ENCODE data around the gene WNK1.

Gene WNK1

GRCh38 chr12:777550-778047 lies 25.2 kb downstream of the WNK1 start:
- TF ChIP-seq, protein P1, sequence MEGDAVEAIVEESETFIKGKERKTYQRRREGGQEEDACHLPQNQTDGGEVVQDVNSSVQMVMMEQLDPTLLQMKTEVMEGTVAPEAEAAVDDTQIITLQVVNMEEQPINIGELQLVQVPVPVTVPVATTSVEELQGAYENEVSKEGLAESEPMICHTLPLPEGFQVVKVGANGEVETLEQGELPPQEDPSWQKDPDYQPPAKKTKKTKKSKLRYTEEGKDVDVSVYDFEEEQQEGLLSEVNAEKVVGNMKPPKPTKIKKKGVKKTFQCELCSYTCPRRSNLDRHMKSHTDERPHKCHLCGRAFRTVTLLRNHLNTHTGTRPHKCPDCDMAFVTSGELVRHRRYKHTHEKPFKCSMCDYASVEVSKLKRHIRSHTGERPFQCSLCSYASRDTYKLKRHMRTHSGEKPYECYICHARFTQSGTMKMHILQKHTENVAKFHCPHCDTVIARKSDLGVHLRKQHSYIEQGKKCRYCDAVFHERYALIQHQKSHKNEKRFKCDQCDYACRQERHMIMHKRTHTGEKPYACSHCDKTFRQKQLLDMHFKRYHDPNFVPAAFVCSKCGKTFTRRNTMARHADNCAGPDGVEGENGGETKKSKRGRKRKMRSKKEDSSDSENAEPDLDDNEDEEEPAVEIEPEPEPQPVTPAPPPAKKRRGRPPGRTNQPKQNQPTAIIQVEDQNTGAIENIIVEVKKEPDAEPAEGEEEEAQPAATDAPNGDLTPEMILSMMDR (IDR thresholded peaks at IDR 0.05; ENCODE audit: insufficient read depth, low read length, poor library complexity, severe bottlenecking), result no peak
- DNase-seq (ENCODE audit: extremely low read depth, insufficient read length), result no peak
- Histone ChIP-seq H3K36me3 (ENCODE audit: control insufficient read depth, insufficient read depth, low read length) (peaks cover 1% of the 10 kb centered on the region; the same call in 1 of the 2 replicates), H3K27me3 (replicated peaks; ENCODE audit: control insufficient read depth, insufficient read depth, low read length) (no peaks in the 10 kb centered on the region), H3K4me3 (replicated peaks; ENCODE audit: low read depth, low read length) (no peak overlapping the region)

DNA sequence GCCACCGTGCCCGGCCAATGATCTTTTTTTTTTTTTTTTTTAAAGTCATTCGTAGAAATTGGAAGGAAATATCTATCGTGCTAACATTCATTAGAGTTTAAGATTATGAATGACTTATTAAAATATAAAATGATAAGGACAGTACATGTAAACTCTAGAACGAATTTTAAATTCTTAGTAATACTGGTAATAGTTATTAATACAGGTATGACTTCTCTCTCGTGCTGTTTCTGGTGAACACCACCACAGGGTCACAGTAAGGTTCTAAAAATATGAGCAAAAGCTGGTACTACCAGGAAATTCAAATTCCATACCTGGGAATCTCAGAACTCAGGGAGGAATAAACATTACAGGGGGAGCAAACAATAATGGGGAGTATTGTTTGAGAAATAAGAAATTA lies 26.2 kb downstream of the WNK1 start:
- peaks cover 1% of the 10 kb centered on the region; the same call in 1 of the 2 replicates for H3K36me3 ChIP-seq (ENCODE audit: control insufficient read depth, insufficient read depth, low read length)
- H3K4me3 ChIP-seq (replicated peaks; ENCODE audit: low read depth, low read length), result no peak overlapping the region; the same call in 1 of the 2 replicates
- TF ChIP-seq, protein P1 (IDR thresholded peaks at IDR 0.05; ENCODE audit: insufficient read depth, low read length, poor library complexity, severe bottlenecking), result no peak
- H3K27me3 ChIP-seq (replicated peaks; ENCODE audit: control insufficient read depth, insufficient read depth, low read length), result no peaks in the 10 kb centered on the region
- DNase-seq (ENCODE audit: extremely low read depth, insufficient read length), result no peak

GRCh38 chr12:779745-780734 lies 27.7 kb downstream of the WNK1 start:
- no peaks in the 10 kb centered on the region for H3K27me3 ChIP-seq (replicated peaks; ENCODE audit: control insufficient read depth, insufficient read depth, low read length)
- TF ChIP-seq, protein P1 (IDR thresholded peaks at IDR 0.05; ENCODE audit: insufficient read depth, low read length, poor library complexity, severe bottlenecking), result no peak
- H3K36me3 ChIP-seq (ENCODE audit: control insufficient read depth, insufficient read depth, low read length), result peaks cover 1% of the 10 kb centered on the region; the same call in 1 of the 2 replicates
- H3K4me3 ChIP-seq (replicated peaks; ENCODE audit: low read depth, low read length), result no peak overlapping the region
- DNase-seq (ENCODE audit: extremely low read depth, insufficient read length), result no peak

DNA sequence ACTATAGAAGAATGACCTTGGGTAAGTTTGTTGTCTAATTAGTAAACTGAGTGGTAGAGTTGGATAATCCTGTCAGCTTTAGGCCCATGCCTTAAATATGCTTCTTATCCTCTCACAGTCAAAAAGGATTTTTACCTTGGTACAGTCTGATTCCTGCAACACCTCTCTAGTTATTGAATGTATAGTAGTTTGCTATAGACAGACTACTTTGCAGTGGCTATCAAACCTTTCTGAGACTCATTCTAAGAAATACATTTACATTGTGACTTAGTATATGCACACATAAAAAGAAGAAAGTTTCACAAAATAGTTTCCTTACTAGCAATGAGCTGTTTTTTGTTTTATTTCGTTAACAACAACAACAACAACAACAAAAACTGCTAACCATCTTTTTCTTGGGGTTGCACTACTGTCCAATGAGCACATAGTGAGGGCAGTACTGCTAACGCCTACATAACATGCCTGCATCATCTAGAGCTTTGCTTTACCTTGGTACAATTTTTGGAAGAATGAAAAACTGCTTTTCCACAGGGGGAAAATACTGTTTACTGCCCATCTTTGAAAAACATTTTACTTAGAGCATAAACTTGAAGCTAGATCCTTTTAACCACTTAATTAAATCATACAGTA lies 28.5 kb downstream of the WNK1 start:
- TF ChIP-seq, protein P1 (IDR thresholded peaks at IDR 0.05; ENCODE audit: insufficient read depth, low read length, poor library complexity, severe bottlenecking), result no peak
- Histone ChIP-seq H3K4me3 (replicated peaks; ENCODE audit: low read depth, low read length) (no peak overlapping the region), H3K36me3 (ENCODE audit: control insufficient read depth, insufficient read depth, low read length) (peaks cover 1% of the 10 kb centered on the region; the same call in 1 of the 2 replicates), H3K27me3 (replicated peaks; ENCODE audit: control insufficient read depth, insufficient read depth, low read length) (no peaks in the 10 kb centered on the region)
- no peak for DNase-seq (ENCODE audit: extremely low read depth, insufficient read length)

DNA sequence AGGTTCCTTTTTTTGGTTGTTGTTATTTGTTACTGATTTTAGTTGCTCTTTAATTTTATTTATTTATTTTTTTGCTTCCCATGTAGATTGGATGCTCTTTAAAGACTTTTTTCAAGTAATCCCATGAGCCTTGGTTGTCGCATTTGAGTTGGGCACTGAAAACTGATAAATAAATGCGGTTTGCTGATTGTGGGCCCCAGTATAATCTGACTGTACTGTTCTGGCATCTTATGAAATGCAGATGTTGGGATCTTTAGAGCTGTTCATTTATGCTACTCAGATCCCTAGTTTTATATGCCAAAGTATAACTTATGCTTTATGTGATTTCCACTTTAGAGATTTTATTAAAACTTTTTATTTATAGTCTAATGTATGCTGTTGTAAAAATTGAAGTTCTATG lies 33.3 kb downstream of the WNK1 start:
- Histone ChIP-seq H3K4me3 (replicated peaks; ENCODE audit: low read depth, low read length) (no peak overlapping the region), H3K27me3 (replicated peaks; ENCODE audit: control insufficient read depth, insufficient read depth, low read length) (no peaks in the 10 kb centered on the region), H3K36me3 (ENCODE audit: control insufficient read depth, insufficient read depth, low read length) (no peaks in the 10 kb centered on the region)
- no peak for DNase-seq (ENCODE audit: extremely low read depth, insufficient read length)
- TF ChIP-seq, protein P1 (IDR thresholded peaks at IDR 0.05; ENCODE audit: insufficient read depth, low read length, poor library complexity, severe bottlenecking), result no peak
